ENCODE measurements around the gene TBC1D20.
"Not testable (repeated sequence)": the region's sequence is repeated elsewhere in the genome, so short reads cannot be mapped to it uniquely, and the experiment has no call there.

The TBC1D20 gene

GRCh38 chr20:401682-402495, 60.4 kb downstream of the TBC1D20 start:
- Histone ChIP-seq H3K4me3 (no peak overlapping the region), H3K9me3 (no peaks in the 10 kb centered on the region), H3K36me3 (replicated peaks) (peaks cover 11% of the 10 kb centered on the region), H3K4me1 (peaks cover 10% of the 10 kb centered on the region), H3K27me3 (ENCODE audit: low read depth) (no peaks in the 10 kb centered on the region)
- in situ Hi-C loops (cut with MboI; ENCODE audit: low sequenced_read_pairs), result no loop called here
- no peak for DNase-seq (ENCODE audit: low spot score in 2 of 2)

GRCh38 chr20:400454-401275, 61.7 kb downstream of the TBC1D20 start:
- peaks cover 9% of the 10 kb centered on the region for H3K4me1 ChIP-seq
- peaks cover 23% of the 10 kb centered on the region for H3K36me3 ChIP-seq (replicated peaks)
- no peaks in the 10 kb centered on the region for H3K27me3 ChIP-seq (ENCODE audit: low read depth)
- H3K9me3 ChIP-seq, result no peaks in the 10 kb centered on the region
- in situ Hi-C loops (cut with MboI; ENCODE audit: low sequenced_read_pairs), result no loop called here
- peak in 1 of 2 experiments; percentile 39 for DNase-seq (ENCODE audit: low spot score in 2 of 2)
- no peak overlapping the region for H3K4me3 ChIP-seq

- Histone ChIP-seq H3K36me3 (replicated peaks) (peaks cover 29% of the 10 kb centered on the region), H3K27me3 (ENCODE audit: low read depth) (no peaks in the 10 kb centered on the region), H3K4me3 (no peak overlapping the region), H3K4me1 (peaks cover 9% of the 10 kb centered on the region), H3K9me3 (no peaks in the 10 kb centered on the region)
- in situ Hi-C loops (cut with MboI; ENCODE audit: low sequenced_read_pairs), result no loop called here
- DNase-seq (ENCODE audit: low spot score in 2 of 2), result peak; percentile 47 to 55
Measured at GRCh38 chr20:400128-400453, 62.2 kb downstream of the TBC1D20 start.

- in situ Hi-C loops (cut with MboI; ENCODE audit: low sequenced_read_pairs), result no loop called here
Measured at GRCh38 chr20:399182-399707, 63.1 kb downstream of the TBC1D20 start.

GRCh38 chr20:397432-398237, 64.7 kb downstream of the TBC1D20 start:
- DNase-seq (ENCODE audit: low spot score in 2 of 2), result no peak
- Histone ChIP-seq H3K27me3 (ENCODE audit: low read depth) (no peaks in the 10 kb centered on the region), H3K4me3 (no peak overlapping the region), H3K4me1 (peaks cover 9% of the 10 kb centered on the region), H3K36me3 (replicated peaks) (peaks cover 47% of the 10 kb centered on the region), H3K9me3 (no peaks in the 10 kb centered on the region)
- in situ Hi-C loops (cut with MboI; ENCODE audit: low sequenced_read_pairs), result no loop called here

More at GRCh38 chr20:399182-399707, 63.1 kb downstream of the TBC1D20 start:
- H3K27me3 ChIP-seq (ENCODE audit: low read depth), result no peaks in the 10 kb centered on the region
- H3K4me3 ChIP-seq, result no peak overlapping the region
- H3K4me1 ChIP-seq, result peaks cover 9% of the 10 kb centered on the region
- H3K9me3 ChIP-seq, result no peaks in the 10 kb centered on the region
- DNase-seq (ENCODE audit: low spot score in 2 of 2), result no peak
- H3K36me3 ChIP-seq (replicated peaks), result peaks cover 37% of the 10 kb centered on the region

- in situ Hi-C loops (cut with MboI; ENCODE audit: low sequenced_read_pairs), result no loop called here
- Histone ChIP-seq H3K36me3 (replicated peaks) (peaks cover 55% of the 10 kb centered on the region), H3K9me3 (no peaks in the 10 kb centered on the region), H3K27me3 (ENCODE audit: low read depth) (no peaks in the 10 kb centered on the region), H3K4me3 (no peak overlapping the region), H3K4me1 (peaks cover 9% of the 10 kb centered on the region)
- DNase-seq (ENCODE audit: low spot score in 2 of 2), result no peak
Measured at GRCh38 chr20:396619-397431, 65.5 kb downstream of the TBC1D20 start.

- peaks cover 61% of the 10 kb centered on the region for H3K36me3 ChIP-seq (replicated peaks)
- no peak overlapping the region for H3K4me3 ChIP-seq
- peaks cover 9% of the 10 kb centered on the region for H3K4me1 ChIP-seq
- no peaks in the 10 kb centered on the region for H3K9me3 ChIP-seq
- in situ Hi-C loops (cut with MboI; ENCODE audit: low sequenced_read_pairs), result no loop called here
- DNase-seq (ENCODE audit: low spot score in 2 of 2), result no peak
- no peaks in the 10 kb centered on the region for H3K27me3 ChIP-seq (ENCODE audit: low read depth)
Measured at GRCh38 chr20:396252-396618, 66.1 kb downstream of the TBC1D20 start.

- H3K9me3 ChIP-seq; H3K4me1 ChIP-seq; DNase-seq (ENCODE audit: low spot score in 2 of 2); in situ Hi-C loops (cut with MboI; ENCODE audit: low sequenced_read_pairs); H3K27me3 ChIP-seq (ENCODE audit: low read depth); H3K4me3 ChIP-seq: not testable (repeated sequence)
- H3K36me3 ChIP-seq (replicated peaks), result peaks cover 89% of the 10 kb centered on the region
Measured at GRCh38 chr20:393296-393695, 69.0 kb downstream of the TBC1D20 start.

GRCh38 chr20:391041-391711, 71.2 kb downstream of the TBC1D20 start:
- no peak for DNase-seq (ENCODE audit: low spot score in 2 of 2)
- no peaks in the 10 kb centered on the region for H3K9me3 ChIP-seq
- H3K4me1 ChIP-seq, result no peaks in the 10 kb centered on the region
- no peak overlapping the region for H3K4me3 ChIP-seq
- in situ Hi-C loops (cut with MboI; ENCODE audit: low sequenced_read_pairs), result no loop called here
- peaks cover 84% of the 10 kb centered on the region for H3K36me3 ChIP-seq (replicated peaks)
- H3K27me3 ChIP-seq (ENCODE audit: low read depth), result no peaks in the 10 kb centered on the region

- Histone ChIP-seq H3K27me3 (ENCODE audit: low read depth) (no peaks in the 10 kb centered on the region), H3K36me3 (replicated peaks) (peaks cover 70% of the 10 kb centered on the region), H3K4me1 (no peaks in the 10 kb centered on the region; the same call in 1 of the 2 replicates), H3K9me3 (no peaks in the 10 kb centered on the region), H3K4me3 (no peak overlapping the region)
- in situ Hi-C loops (cut with MboI; ENCODE audit: low sequenced_read_pairs), result no loop called here
- no peak for DNase-seq (ENCODE audit: low spot score in 2 of 2)
Measured at GRCh38 chr20:389220-389619, 73.1 kb downstream of the TBC1D20 start.

GRCh38 chr20:388034-388994, 74.0 kb downstream of the TBC1D20 start:
- no peaks in the 10 kb centered on the region for H3K27me3 ChIP-seq (ENCODE audit: low read depth)
- H3K9me3 ChIP-seq, result no peaks in the 10 kb centered on the region
- H3K36me3 ChIP-seq (replicated peaks), result peaks cover 67% of the 10 kb centered on the region
- no peak overlapping the region for H3K4me3 ChIP-seq
- H3K4me1 ChIP-seq, result peaks cover 5% of the 10 kb centered on the region
- DNase-seq (ENCODE audit: low spot score in 2 of 2), result no peak
- in situ Hi-C loops (cut with MboI; ENCODE audit: low sequenced_read_pairs), result no loop called here

GRCh38 chr20:387520-387919, 74.8 kb downstream of the TBC1D20 start:
- no peaks in the 10 kb centered on the region for H3K27me3 ChIP-seq (ENCODE audit: low read depth)
- H3K4me3 ChIP-seq, result no peak overlapping the region
- peaks cover 66% of the 10 kb centered on the region for H3K36me3 ChIP-seq (replicated peaks)
- H3K4me1 ChIP-seq, result peaks cover 11% of the 10 kb centered on the region
- DNase-seq (ENCODE audit: low spot score in 2 of 2), result no peak
- H3K9me3 ChIP-seq, result no peaks in the 10 kb centered on the region
- in situ Hi-C loops (cut with MboI; ENCODE audit: low sequenced_read_pairs), result no loop called here
